Measurements from ENCODE around the gene PRAMEF26. TPM values are rescaled to one million over a fixed set of nuclear protein-coding genes. Genes with fewer than 3 reads are reported as not detected.
"Not testable (repeated sequence)": the region's sequence is repeated elsewhere in the genome, so short reads cannot be mapped to it uniquely, and the experiment has no call there.

The PRAMEF26 gene
- not detected in 3 replicates for total RNA-seq

DNA sequence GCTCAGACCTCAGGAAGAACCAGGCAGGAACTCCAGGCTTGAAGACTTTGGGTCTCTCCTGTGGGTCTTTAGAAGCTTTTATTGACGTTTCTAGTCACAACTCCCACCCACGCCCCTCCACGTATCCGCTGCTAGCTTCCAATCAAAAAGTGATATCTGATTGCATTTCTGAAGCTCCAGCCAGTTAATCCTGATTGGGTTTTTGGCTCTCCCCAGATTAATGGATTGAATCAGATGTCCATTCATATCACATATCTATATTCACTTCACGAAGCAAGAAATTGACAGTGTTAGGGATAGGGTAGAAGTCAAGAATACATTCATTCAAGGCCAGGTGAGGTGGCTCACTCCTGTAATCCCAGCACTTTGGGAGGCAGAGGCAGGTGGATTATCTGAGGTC lies at the start of gene PRAMEF26:
TSS of gene PRAMEF26 (minus strand) at position 101 of the 400 bp plus-strand sequence. CDS start 2,914 bp downstream, outside the sequence.
- DNase-seq (ENCODE audit: low spot score in 2 of 2, unreplicated experiment in 2 of 2); H3K27me3 Mint-ChIP-seq (ENCODE audit: low read depth); H3K4me1 Mint-ChIP-seq; H3K4me3 Mint-ChIP-seq; H3K9me3 Mint-ChIP-seq; H3K36me3 Mint-ChIP-seq; H3K27ac Mint-ChIP-seq: not testable (repeated sequence)

DNA sequence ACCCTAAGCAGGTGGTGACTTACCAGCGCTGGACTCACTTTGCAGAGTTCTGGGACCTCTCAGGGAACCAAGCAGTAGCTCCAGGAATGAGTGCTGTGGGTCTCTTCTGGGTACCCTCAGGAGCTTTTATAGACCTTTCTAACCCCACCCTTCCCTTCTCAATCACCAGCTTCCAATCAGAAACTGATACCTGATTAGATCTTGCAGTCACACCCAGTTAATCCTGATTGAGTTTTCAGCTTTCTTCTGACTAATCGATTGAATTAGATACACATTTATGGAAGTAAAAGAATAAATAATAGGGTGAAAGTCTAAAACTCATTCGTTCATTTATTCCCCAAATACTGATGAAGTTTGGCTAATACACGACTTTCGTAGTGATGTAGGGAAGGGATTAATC lies 45.5 kb upstream of the PRAMEF26 start, which contains the start of gene PRAMEF13:
TSS of gene PRAMEF13 (minus strand) at position 101 of the 400 bp plus-strand sequence. CDS start 1,820 bp downstream, outside the sequence.
- H3K27ac Mint-ChIP-seq; H3K4me1 Mint-ChIP-seq; H3K4me3 Mint-ChIP-seq; DNase-seq (ENCODE audit: low spot score in 2 of 2, unreplicated experiment in 2 of 2); H3K36me3 Mint-ChIP-seq; H3K9me3 Mint-ChIP-seq; H3K27me3 Mint-ChIP-seq (ENCODE audit: low read depth): not testable (repeated sequence)

- not testable (repeated sequence) for H3K4me1 Mint-ChIP-seq; DNase-seq (ENCODE audit: low spot score in 2 of 2, unreplicated experiment in 2 of 2); H3K27ac Mint-ChIP-seq; H3K4me3 Mint-ChIP-seq; H3K27me3 Mint-ChIP-seq (ENCODE audit: low read depth); H3K36me3 Mint-ChIP-seq; H3K9me3 Mint-ChIP-seq
These were observed 15.7 kb upstream of the PRAMEF26 start, which contains the start of gene PRAMEF9 for GRCh38 chr1:13171548-13171947. Gene PRAMEF9, plus strand, starts transcription at chr1:13171848. Its CDS starts 3,433 bp downstream, at chr1:13175281.

GRCh38 chr1:13165531-13165930 lies 9.7 kb upstream of the PRAMEF26 start, which contains the start of gene HNRNPCL4:
Gene HNRNPCL4, minus strand, starts transcription at chr1:13165631. Its CDS starts 164 bp downstream, at chr1:13165467.
- not testable (repeated sequence) for H3K27ac Mint-ChIP-seq; H3K27me3 Mint-ChIP-seq (ENCODE audit: low read depth); H3K9me3 Mint-ChIP-seq; H3K4me1 Mint-ChIP-seq; H3K36me3 Mint-ChIP-seq; H3K4me3 Mint-ChIP-seq; DNase-seq (ENCODE audit: low spot score in 2 of 2, unreplicated experiment in 2 of 2)

- not testable (repeated sequence) for H3K36me3 Mint-ChIP-seq; H3K27ac Mint-ChIP-seq; H3K4me1 Mint-ChIP-seq; DNase-seq (ENCODE audit: low spot score in 2 of 2, unreplicated experiment in 2 of 2); H3K4me3 Mint-ChIP-seq; H3K27me3 Mint-ChIP-seq (ENCODE audit: low read depth)
- H3K9me3 Mint-ChIP-seq: peaks cover 70% of the 10 kb centered on the region
These were observed 39.1 kb downstream of the PRAMEF26 start, which contains the start of gene HNRNPCL2 for GRCh38 chr1:13116754-13117153. Gene HNRNPCL2, minus strand, starts transcription at chr1:13116854. Its CDS starts 454 bp downstream, at chr1:13116400.

Other genes starting within 250 kb of the PRAMEF26 start
- not detected in 3 replicates for gene PRAMEF7, start 239.4 kb downstream of the PRAMEF26 start, total RNA-seq
- gene PRAMEF6, start 208.4 kb downstream of the PRAMEF26 start, total RNA-seq: not detected in 3 replicates
- not detected in 3 replicates for gene PRAMEF27, start 99.4 kb downstream of the PRAMEF26 start, total RNA-seq
- not detected in 3 replicates for gene HNRNPCL3, start 95.2 kb downstream of the PRAMEF26 start, total RNA-seq
- not detected in 3 replicates for gene PRAMEF25, start 85.2 kb downstream of the PRAMEF26 start, total RNA-seq
- gene HNRNPCL2, start 39.2 kb downstream of the PRAMEF26 start, total RNA-seq: not detected in 3 replicates
- not detected in 3 replicates for gene HNRNPCL4, start 9.6 kb upstream of the PRAMEF26 start, total RNA-seq
- not detected in 3 replicates for gene PRAMEF9, start 15.8 kb upstream of the PRAMEF26 start, total RNA-seq
- not detected in 3 replicates for gene PRAMEF13, start 45.4 kb upstream of the PRAMEF26 start, total RNA-seq
- not detected in 3 replicates for gene PRAMEF18, start 70.1 kb upstream of the PRAMEF26 start, total RNA-seq
- gene PRAMEF5, start 98.2 kb upstream of the PRAMEF26 start, total RNA-seq: not detected in 3 replicates
- gene PRAMEF8, start 129.1 kb upstream of the PRAMEF26 start, total RNA-seq: not detected in 3 replicates
- gene PRAMEF33, start 147.5 kb upstream of the PRAMEF26 start, total RNA-seq: not detected in 3 replicates
- not detected in 3 replicates for gene PRAMEF15, start 159.6 kb upstream of the PRAMEF26 start, total RNA-seq
- gene PRAMEF14, start 191.1 kb upstream of the PRAMEF26 start, total RNA-seq: not detected in 3 replicates
- gene PRAMEF19, start 215.9 kb upstream of the PRAMEF26 start, total RNA-seq: not detected in 3 replicates
- not detected in 3 replicates for gene PRAMEF17, start 233.6 kb upstream of the PRAMEF26 start, total RNA-seq

All from mesothelial cell of epicardium (in vitro differentiated cells).